SK-N-SH treated with all-trans-retinoic acid at 6 μM for 48 hours (cell line): ENCODE results near the gene SYNDIG1L.

Source experiments
- ATAC-seq: fragments of 200-7000 bp; cut with Tn5 transposase; 3 replicates; pipeline ENCODE4 v1.9.1; 2020; ENCODE audit warnings: mild to moderate bottlenecking, moderate library complexity
- ARNTL ChIP-seq: fragments of 450-650 bp; formaldehyde crosslinking; IDR thresholded peaks from 2 replicates; pipeline ENCODE4 v1.5.0; 2020; ENCODE audit warnings: low read depth, mild to moderate bottlenecking, moderate library complexity, borderline replicate concordance
- BACH2 ChIP-seq: fragments of 250-450 bp; sonication (Bioruptor Pico); IDR thresholded peaks from 2 replicates; pipeline ENCODE4 v1.9.0; 2021; ENCODE audit warnings: mild to moderate bottlenecking, borderline replicate concordance
- CSDC2 ChIP-seq: fragments of 250-450 bp; sonication (Bioruptor Pico); IDR thresholded peaks from 2 replicates; pipeline ENCODE4 v1.5.0; 2020; ENCODE audit warnings: mild to moderate bottlenecking, moderate library complexity
- ESRRG ChIP-seq: fragments of 250-450 bp; sonication (Bioruptor Pico); IDR thresholded peaks from 2 replicates; pipeline ENCODE4 v1.6.1; 2021; ENCODE audit warnings: mild to moderate bottlenecking
- GLIS3 ChIP-seq: fragments of 250-450 bp; sonication (Bioruptor Pico); IDR thresholded peaks from 2 replicates; pipeline ENCODE4 v1.5.0; 2020; ENCODE audit warnings: mild to moderate bottlenecking, moderate library complexity
- ISL1 ChIP-seq: fragments of 250-450 bp; sonication (Bioruptor Pico); IDR thresholded peaks from 2 replicates; pipeline ENCODE4 v2.1.2; 2022; ENCODE audit warnings: mild to moderate bottlenecking, moderate library complexity
- OSR1 ChIP-seq: fragments of 250-450 bp; sonication (Bioruptor Pico); IDR thresholded peaks from 2 replicates; pipeline ENCODE4 v1.8.0; 2022; ENCODE audit warnings: moderate library complexity, mild to moderate bottlenecking, inconsistent platforms
- POU6F1 ChIP-seq: fragments of 250-450 bp; sonication (Bioruptor Pico); IDR thresholded peaks from 2 replicates; pipeline ENCODE4 v1.8.0; 2021; ENCODE audit warnings: low read depth, mild to moderate bottlenecking, moderate library complexity, borderline replicate concordance
- PPARA ChIP-seq: fragments of 250-450 bp; sonication (Bioruptor Pico); IDR thresholded peaks from 2 replicates; pipeline ENCODE4 v1.5.0; 2020; ENCODE audit warnings: mild to moderate bottlenecking, borderline replicate concordance
- RARB ChIP-seq: fragments of 250-450 bp; sonication (Bioruptor Pico); IDR thresholded peaks from 2 replicates; pipeline ENCODE4 v1.8.0; 2021; ENCODE audit warnings: mild to moderate bottlenecking, moderate library complexity
- SNAI2 ChIP-seq: fragments of 250-450 bp; sonication (Bioruptor Pico); IDR thresholded peaks from 2 replicates; pipeline ENCODE4 v1.5.0; 2020; ENCODE audit warnings: mild to moderate bottlenecking, moderate library complexity
- TCF4 ChIP-seq: fragments of 250-450 bp; sonication (Bioruptor Pico); IDR thresholded peaks from 2 replicates; pipeline ENCODE4 v1.8.0; 2021; ENCODE audit warnings: mild to moderate bottlenecking, moderate library complexity, borderline replicate concordance
- TOX ChIP-seq: fragments of 250-450 bp; sonication (Bioruptor Pico); IDR thresholded peaks from 2 replicates; pipeline ENCODE4 v1.8.0; 2021; ENCODE audit warnings: mild to moderate bottlenecking, moderate library complexity, borderline replicate concordance
- ZC3H10 ChIP-seq: fragments of 250-450 bp; sonication (Bioruptor Pico); IDR thresholded peaks from 2 replicates; pipeline ENCODE4 v1.5.1; 2021; ENCODE audit warnings: mild to moderate bottlenecking, moderate library complexity
- ZFP3 ChIP-seq: fragments of 250-450 bp; sonication (Bioruptor Pico); IDR thresholded peaks from 2 replicates; pipeline ENCODE4 v1.5.0; 2020; ENCODE audit warnings: mild to moderate bottlenecking, moderate library complexity
- ZFP30 ChIP-seq: fragments of 450-650 bp; formaldehyde crosslinking; IDR thresholded peaks from 2 replicates; pipeline ENCODE4 v1.5.0; 2022; ENCODE audit warnings: mild to moderate bottlenecking, moderate library complexity
- ZNF565 ChIP-seq: fragments of 450-650 bp; formaldehyde crosslinking; conservative IDR thresholded peaks from 2 replicates; pipeline ENCODE4 v1.5.0; 2020; ENCODE audit warnings: low read depth, mild to moderate bottlenecking, moderate library complexity
- ZNF70 ChIP-seq: fragments of 450-650 bp; formaldehyde crosslinking; IDR thresholded peaks from 2 replicates; pipeline ENCODE4 v1.5.0; 2020; ENCODE audit warnings: mild to moderate bottlenecking, moderate library complexity
- ZNF8 ChIP-seq: fragments of 450-650 bp; formaldehyde crosslinking; IDR thresholded peaks from 2 replicates; pipeline ENCODE4 v1.5.0; 2020; ENCODE audit warnings: mild to moderate bottlenecking, moderate library complexity
- TF ChIP-seq, protein P1 (sequence below): fragments of 250-450 bp; sonication (Bioruptor Pico); IDR thresholded peaks from 2 replicates; pipeline ENCODE4 v1.5.1; 2020; ENCODE audit warnings: low read depth, mild to moderate bottlenecking, moderate library complexity
- TF ChIP-seq, protein P2 (sequence below): fragments of 250-450 bp; sonication (Bioruptor Pico); IDR thresholded peaks from 2 replicates; pipeline ENCODE4 v1.5.0; 2020; ENCODE audit warnings: mild to moderate bottlenecking, moderate library complexity
- TF ChIP-seq, protein P3 (sequence below): fragments of 250-450 bp; sonication (Bioruptor Pico); IDR thresholded peaks from 2 replicates; pipeline ENCODE4 v1.8.0; 2020; ENCODE audit warnings: mild to moderate bottlenecking, moderate library complexity, borderline replicate concordance

Gene SYNDIG1L

GRCh38 chr14:74474376-74474775, 48.4 kb upstream of the SYNDIG1L start:
- TF ChIP-seq ZC3H10 (CRISPR knock-in tag): no peak
- no peak for TF ChIP-seq TOX (CRISPR knock-in tag)
- no peak for TF ChIP-seq ZNF565 (CRISPR knock-in tag)
- TF ChIP-seq BACH2 (CRISPR knock-in tag): no peak
- TF ChIP-seq, protein P1, sequence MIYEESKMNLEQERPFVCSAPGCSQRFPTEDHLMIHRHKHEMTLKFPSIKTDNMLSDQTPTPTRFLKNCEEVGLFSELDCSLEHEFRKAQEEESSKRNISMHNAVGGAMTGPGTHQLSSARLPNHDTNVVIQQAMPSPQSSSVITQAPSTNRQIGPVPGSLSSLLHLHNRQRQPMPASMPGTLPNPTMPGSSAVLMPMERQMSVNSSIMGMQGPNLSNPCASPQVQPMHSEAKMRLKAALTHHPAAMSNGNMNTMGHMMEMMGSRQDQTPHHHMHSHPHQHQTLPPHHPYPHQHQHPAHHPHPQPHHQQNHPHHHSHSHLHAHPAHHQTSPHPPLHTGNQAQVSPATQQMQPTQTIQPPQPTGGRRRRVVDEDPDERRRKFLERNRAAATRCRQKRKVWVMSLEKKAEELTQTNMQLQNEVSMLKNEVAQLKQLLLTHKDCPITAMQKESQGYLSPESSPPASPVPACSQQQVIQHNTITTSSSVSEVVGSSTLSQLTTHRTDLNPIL (CRISPR knock-in tag): no peak

DNA sequence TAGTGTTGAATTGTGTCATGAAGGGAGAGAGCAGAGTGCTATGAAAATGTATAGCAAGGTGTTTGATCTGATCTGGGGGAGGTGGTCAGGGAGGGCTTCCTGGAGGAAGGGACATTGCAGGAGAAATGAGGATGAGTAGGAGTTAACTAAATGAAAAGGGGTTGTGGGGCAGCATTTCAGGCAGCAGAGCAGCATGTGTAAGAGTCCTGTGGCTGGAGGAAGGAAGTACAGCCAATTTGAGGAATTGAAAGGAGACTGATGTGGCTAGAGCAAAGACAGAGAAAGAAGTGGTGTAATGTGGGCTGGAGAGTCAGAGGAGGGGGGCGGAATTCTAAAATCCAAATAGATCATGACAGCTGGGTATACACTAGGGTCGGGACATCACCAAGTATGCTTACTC, 46.6 kb upstream of the SYNDIG1L start:
- TF ChIP-seq OSR1 (CRISPR knock-in tag) (no peak), ZNF70 (CRISPR knock-in tag) (no peak), TOX (CRISPR knock-in tag) (no peak), ZC3H10 (CRISPR knock-in tag) (no peak), PPARA (CRISPR knock-in tag) (no peak), ZFP30 (CRISPR knock-in tag) (no peak), ESRRG (CRISPR knock-in tag) (no peak), ZNF565 (CRISPR knock-in tag) (no peak), BACH2 (CRISPR knock-in tag) (no peak), RARB (CRISPR knock-in tag) (no peak), GLIS3 (CRISPR knock-in tag) (no peak), CSDC2 (CRISPR knock-in tag) (no peak), ZNF8 (CRISPR knock-in tag) (no peak), SNAI2 (CRISPR knock-in tag) (no peak), ZFP3 (CRISPR knock-in tag) (no peak), TCF4 (CRISPR knock-in tag) (no peak), ARNTL (CRISPR knock-in tag) (no peak)
- TF ChIP-seq, protein P2, sequence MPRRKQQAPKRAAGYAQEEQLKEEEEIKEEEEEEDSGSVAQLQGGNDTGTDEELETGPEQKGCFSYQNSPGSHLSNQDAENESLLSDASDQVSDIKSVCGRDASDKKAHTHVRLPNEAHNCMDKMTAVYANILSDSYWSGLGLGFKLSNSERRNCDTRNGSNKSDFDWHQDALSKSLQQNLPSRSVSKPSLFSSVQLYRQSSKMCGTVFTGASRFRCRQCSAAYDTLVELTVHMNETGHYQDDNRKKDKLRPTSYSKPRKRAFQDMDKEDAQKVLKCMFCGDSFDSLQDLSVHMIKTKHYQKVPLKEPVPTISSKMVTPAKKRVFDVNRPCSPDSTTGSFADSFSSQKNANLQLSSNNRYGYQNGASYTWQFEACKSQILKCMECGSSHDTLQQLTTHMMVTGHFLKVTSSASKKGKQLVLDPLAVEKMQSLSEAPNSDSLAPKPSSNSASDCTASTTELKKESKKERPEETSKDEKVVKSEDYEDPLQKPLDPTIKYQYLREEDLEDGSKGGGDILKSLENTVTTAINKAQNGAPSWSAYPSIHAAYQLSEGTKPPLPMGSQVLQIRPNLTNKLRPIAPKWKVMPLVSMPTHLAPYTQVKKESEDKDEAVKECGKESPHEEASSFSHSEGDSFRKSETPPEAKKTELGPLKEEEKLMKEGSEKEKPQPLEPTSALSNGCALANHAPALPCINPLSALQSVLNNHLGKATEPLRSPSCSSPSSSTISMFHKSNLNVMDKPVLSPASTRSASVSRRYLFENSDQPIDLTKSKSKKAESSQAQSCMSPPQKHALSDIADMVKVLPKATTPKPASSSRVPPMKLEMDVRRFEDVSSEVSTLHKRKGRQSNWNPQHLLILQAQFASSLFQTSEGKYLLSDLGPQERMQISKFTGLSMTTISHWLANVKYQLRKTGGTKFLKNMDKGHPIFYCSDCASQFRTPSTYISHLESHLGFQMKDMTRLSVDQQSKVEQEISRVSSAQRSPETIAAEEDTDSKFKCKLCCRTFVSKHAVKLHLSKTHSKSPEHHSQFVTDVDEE (CRISPR knock-in tag): no peak
- TF ChIP-seq, protein P3, sequence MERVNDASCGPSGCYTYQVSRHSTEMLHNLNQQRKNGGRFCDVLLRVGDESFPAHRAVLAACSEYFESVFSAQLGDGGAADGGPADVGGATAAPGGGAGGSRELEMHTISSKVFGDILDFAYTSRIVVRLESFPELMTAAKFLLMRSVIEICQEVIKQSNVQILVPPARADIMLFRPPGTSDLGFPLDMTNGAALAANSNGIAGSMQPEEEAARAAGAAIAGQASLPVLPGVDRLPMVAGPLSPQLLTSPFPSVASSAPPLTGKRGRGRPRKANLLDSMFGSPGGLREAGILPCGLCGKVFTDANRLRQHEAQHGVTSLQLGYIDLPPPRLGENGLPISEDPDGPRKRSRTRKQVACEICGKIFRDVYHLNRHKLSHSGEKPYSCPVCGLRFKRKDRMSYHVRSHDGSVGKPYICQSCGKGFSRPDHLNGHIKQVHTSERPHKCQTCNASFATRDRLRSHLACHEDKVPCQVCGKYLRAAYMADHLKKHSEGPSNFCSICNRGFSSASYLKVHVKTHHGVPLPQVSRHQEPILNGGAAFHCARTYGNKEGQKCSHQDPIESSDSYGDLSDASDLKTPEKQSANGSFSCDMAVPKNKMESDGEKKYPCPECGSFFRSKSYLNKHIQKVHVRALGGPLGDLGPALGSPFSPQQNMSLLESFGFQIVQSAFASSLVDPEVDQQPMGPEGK: no peak
- no peak for ATAC-seq

More at GRCh38 chr14:74474376-74474775, 48.4 kb upstream of the SYNDIG1L start:
- ATAC-seq: no peak

DNA sequence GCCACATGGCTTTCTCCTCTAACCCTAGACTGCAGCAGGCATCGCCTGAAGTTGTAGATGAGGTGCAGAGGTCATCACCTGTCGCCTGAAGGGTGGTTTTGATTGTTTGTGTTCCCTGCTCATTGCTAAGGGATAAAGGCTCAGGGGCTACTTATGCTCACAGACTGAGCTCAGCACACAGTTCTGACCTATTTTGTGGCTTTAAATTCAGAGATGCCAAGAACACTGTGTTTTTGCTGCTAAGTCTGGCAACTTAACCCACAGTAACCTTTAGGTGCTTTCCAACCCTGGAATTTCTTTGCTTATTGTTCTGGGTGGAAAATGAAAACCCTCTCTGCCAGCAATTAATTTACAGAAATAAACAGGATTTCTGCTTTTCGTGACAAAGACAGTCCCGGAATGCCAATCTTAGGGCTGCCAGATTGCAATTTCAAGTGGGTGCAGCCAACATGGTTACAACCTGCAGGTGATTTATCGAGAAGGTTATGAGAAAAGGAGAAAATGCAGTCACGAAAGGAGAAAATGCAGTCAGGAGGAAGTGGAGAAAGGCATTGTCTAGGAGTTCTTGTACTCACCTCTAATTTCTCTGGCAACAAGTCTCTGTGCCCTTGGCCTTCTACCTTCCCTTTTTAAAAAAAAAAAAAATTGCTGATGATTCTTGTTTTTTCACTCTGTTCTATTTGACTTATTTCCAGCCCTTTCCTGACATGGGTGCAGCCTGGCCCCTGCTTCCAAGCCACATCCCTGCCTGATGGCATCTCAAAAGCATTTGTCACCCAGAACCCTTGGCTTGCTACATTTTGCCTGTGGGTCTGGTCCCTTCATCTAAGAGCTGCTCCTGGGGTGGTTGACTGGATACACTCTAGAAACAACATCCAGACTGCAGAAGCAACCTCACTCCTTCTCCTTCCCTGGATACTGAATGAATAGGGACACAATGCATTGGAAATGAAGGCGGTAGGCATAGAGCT, 43.8 kb upstream of the SYNDIG1L start:
- no peak for ATAC-seq
- no peak for TF ChIP-seq ARNTL (CRISPR knock-in tag)
- no peak for TF ChIP-seq RARB (CRISPR knock-in tag)
- TF ChIP-seq, protein P2 (CRISPR knock-in tag): no peak
- TF ChIP-seq ZC3H10 (CRISPR knock-in tag): no peak
- TF ChIP-seq, protein P3: no peak
- TF ChIP-seq ZFP30 (CRISPR knock-in tag): no peak
- no peak for TF ChIP-seq ISL1 (CRISPR knock-in tag)
- no peak for TF ChIP-seq ESRRG (CRISPR knock-in tag)
- no peak for TF ChIP-seq POU6F1
- no peak for TF ChIP-seq TOX (CRISPR knock-in tag)
